ENCODE measurements around the gene C2orf76.

DNA sequence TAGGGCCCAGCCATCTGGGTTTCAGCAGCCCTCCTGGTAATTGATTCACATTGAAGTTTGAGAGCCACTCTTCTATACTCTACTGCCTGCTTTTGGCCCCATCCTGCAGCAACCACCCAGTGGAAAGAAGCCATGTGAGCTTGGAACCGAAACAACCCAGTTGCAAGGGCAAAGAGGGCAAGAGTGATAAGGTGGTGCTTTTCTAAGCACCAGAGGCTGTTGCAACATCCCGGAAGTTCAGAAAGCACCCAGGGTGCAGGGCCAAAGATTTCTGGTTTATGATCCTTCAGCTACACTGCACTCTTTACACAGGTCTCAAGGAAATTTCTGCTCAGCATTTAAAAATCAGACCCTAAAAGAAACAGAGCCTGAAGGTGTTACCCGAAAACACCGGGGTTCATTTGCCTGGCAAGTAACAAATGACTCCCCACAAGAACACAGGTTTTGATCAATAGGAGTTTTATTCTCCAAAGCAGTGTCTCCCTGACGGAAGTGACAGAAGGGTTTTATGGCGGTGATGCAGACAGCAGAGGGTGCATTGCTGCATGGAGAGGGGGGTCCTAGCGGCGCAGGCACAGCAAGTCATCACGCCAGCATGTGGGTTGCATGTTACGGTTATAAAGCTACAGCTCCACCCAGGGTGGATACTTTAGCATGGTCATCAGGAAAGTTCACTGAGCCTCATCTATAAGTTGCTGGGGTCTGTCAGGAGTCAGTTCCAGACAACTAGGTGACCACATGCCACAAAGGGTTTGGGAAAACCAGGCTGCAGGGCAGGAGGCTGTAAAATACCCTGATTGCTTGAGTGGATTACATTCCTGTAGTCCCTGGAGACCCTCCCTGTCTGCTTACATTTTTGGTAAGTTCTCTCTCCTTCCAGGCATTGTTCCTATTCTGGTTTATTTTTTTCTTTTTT is 36.3 kb upstream of the C2orf76 start:
- TF ChIP-seq, protein P1, sequence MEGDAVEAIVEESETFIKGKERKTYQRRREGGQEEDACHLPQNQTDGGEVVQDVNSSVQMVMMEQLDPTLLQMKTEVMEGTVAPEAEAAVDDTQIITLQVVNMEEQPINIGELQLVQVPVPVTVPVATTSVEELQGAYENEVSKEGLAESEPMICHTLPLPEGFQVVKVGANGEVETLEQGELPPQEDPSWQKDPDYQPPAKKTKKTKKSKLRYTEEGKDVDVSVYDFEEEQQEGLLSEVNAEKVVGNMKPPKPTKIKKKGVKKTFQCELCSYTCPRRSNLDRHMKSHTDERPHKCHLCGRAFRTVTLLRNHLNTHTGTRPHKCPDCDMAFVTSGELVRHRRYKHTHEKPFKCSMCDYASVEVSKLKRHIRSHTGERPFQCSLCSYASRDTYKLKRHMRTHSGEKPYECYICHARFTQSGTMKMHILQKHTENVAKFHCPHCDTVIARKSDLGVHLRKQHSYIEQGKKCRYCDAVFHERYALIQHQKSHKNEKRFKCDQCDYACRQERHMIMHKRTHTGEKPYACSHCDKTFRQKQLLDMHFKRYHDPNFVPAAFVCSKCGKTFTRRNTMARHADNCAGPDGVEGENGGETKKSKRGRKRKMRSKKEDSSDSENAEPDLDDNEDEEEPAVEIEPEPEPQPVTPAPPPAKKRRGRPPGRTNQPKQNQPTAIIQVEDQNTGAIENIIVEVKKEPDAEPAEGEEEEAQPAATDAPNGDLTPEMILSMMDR (IDR thresholded peaks at IDR 0.05): no peak
- TF ChIP-seq EP300 (IDR thresholded peaks at IDR 0.05) (no peak), POLR2A (IDR thresholded peaks at IDR 0.05) (no peak)
